Stimulated activated memory B cell treated with anti-CD40 and anti-IgM and Interleukin-4, amounts not matched to agents 10 μg/mL and 1 μg/mL and 100 μg/mL, for 72 hours (primary cell): ENCODE measurements around the gene KANSL1.
A peak's percentile ranks its signal among the peaks of the same experiment; 100 is the strongest.

ENCODE experiments used
- ATAC-seq: fragments of 150-1000 bp; cut with Tn5 transposase; 2 replicates; pipeline ENCODE4 v1.10.0; 2021
- H3K27ac Mint-ChIP-seq: one replicate; pipeline ENCODE4 v1.8.0; 2022; ENCODE audit warnings: mild to moderate bottlenecking, mixed read lengths
- H3K27me3 Mint-ChIP-seq: one replicate; pipeline ENCODE4 v1.8.0; 2022; ENCODE audit warnings: mixed read lengths
- H3K36me3 Mint-ChIP-seq: one replicate; pipeline ENCODE4 v1.8.0; 2022; ENCODE audit warnings: mixed read lengths
- H3K4me1 Mint-ChIP-seq: one replicate; pipeline ENCODE4 v1.8.0; 2022; ENCODE audit warnings: mixed read lengths
- H3K4me3 Mint-ChIP-seq: one replicate; pipeline ENCODE4 v1.8.0; 2022; ENCODE audit warnings: mild to moderate bottlenecking, moderate library complexity, mixed read lengths
- H3K9me3 Mint-ChIP-seq: one replicate; pipeline ENCODE4 v1.8.0; 2022; ENCODE audit warnings: mixed read lengths

KANSL1 gene

DNA sequence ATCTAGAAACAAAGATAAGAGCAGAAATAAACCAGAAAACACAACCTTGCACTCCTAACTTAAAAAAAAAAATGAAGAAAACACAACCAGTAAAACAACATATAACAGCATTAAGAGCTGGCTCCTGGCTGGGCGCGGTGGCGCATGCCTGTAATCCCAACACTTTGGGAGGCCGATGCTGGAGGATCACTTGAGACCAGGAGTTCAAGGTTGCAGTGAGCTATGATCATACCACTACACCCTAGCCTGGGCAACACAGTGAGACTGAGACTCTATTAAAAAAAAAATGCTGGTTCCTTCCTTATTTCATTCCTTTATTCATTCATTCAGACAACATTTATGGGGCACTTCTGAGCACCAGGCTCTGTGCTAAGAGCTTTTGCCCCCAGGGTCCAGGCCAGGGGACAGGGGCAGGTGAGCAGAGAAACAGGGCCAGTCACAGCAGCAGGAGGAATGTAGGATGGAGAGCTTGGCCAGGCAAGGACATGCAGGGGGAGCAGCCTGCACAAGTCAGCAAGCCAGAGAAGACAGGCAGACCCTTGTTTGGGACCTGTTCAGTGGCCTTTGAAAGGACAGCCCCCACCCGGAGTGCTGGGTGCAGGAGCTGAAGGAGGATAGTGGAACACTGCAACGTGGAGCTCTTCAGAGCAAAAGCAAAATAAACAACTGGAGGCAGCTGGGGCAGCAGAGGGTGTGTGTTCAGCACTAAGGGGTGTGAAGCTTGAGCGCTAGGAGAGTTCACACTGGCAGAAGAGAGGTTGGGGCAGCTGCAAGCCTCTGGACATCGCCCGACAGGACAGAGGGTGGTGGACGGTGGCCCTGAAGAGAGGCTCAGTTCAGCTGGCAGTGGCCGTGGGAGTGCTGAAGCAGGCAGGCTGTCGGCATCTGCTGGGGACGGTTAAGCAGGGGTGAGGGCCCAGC, 191.6 kb downstream of the KANSL1 start:
- H3K9me3 Mint-ChIP-seq: no peaks in the 10 kb centered on the region
- no peaks in the 10 kb centered on the region for H3K36me3 Mint-ChIP-seq
- no peak overlapping the region for H3K4me3 Mint-ChIP-seq
- peak overlapping the region; percentile 30 for H3K27ac Mint-ChIP-seq
- H3K27me3 Mint-ChIP-seq: no peaks in the 10 kb centered on the region
- H3K4me1 Mint-ChIP-seq: peaks cover 12% of the 10 kb centered on the region
- peak; percentile 4 for ATAC-seq

DNA sequence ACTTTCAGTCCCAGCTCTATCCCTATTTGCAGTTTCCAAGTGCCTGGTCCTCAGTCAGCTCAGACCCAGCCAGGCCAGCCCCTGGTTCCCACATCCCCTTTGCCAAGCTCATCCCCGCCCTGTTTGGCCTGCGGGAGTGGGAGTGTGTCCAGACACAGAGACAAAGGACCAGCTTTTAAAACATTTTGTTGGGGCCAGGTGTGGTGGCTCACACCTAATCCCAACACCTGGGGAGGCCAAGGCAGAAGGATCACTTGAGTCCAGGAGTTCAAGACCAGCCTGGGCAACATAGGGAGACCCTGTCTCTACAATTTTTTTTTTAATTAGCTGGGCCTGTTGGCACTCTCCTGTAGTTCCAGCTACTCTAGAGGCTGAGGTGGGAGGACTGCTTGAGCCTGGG, 192.5 kb downstream of the KANSL1 start:
- H3K9me3 Mint-ChIP-seq: no peaks in the 10 kb centered on the region
- no peak for ATAC-seq
- no peak overlapping the region for H3K27ac Mint-ChIP-seq
- no peaks in the 10 kb centered on the region for H3K27me3 Mint-ChIP-seq
- no peaks in the 10 kb centered on the region for H3K36me3 Mint-ChIP-seq
- H3K4me1 Mint-ChIP-seq: peaks cover 12% of the 10 kb centered on the region
- H3K4me3 Mint-ChIP-seq: no peak overlapping the region

DNA sequence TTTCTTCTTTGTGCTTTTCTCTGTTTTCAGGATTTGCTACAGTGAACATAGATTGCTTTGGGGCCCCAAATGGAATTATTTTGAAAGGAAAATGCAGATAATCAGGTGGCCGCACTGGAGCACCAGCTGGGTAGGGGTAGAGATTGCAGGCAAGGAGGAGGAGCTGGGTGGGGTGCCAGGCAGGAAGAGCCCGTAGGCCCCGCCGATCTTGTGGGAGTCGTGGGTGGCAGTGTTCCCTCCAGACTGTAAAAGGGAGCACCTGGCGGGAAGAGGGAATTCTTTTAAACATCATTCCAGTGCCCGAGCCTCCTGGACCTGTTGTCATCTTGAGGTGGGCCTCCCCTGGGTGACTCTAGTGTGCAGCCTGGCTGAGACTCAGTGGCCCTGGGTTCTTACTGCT, 192.9 kb downstream of the KANSL1 start:
- H3K9me3 Mint-ChIP-seq: no peaks in the 10 kb centered on the region
- peaks cover 12% of the 10 kb centered on the region for H3K4me1 Mint-ChIP-seq
- no peak for ATAC-seq
- H3K27ac Mint-ChIP-seq: peak overlapping the region; percentile 26
- no peaks in the 10 kb centered on the region for H3K27me3 Mint-ChIP-seq
- H3K4me3 Mint-ChIP-seq: no peak overlapping the region
- no peaks in the 10 kb centered on the region for H3K36me3 Mint-ChIP-seq

DNA sequence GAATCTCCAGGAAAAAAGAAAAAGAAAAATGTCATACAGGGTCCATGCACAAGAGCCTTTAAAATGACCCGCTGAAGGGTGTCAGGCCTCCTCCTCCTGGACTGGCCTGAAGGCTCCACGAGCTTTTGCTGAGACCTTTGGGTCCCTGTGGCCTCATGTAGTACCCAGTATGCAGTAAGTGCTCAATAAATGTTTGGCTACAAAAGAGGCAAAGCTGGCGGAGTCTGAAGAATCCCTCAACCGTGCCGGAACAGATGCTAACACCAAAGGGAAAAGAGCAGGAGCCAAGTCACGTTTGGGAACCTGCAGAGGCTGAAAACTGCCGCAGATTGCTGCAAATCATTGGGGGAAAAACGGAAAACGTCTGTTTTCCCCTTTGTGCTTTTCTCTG, 193.3 kb downstream of the KANSL1 start:
- no peak for ATAC-seq
- Mint-ChIP-seq H3K27me3 (no peaks in the 10 kb centered on the region), H3K36me3 (no peaks in the 10 kb centered on the region), H3K4me1 (peaks cover 12% of the 10 kb centered on the region), H3K4me3 (no peak overlapping the region), H3K27ac (peak overlapping the region; percentile 26), H3K9me3 (no peaks in the 10 kb centered on the region)

DNA sequence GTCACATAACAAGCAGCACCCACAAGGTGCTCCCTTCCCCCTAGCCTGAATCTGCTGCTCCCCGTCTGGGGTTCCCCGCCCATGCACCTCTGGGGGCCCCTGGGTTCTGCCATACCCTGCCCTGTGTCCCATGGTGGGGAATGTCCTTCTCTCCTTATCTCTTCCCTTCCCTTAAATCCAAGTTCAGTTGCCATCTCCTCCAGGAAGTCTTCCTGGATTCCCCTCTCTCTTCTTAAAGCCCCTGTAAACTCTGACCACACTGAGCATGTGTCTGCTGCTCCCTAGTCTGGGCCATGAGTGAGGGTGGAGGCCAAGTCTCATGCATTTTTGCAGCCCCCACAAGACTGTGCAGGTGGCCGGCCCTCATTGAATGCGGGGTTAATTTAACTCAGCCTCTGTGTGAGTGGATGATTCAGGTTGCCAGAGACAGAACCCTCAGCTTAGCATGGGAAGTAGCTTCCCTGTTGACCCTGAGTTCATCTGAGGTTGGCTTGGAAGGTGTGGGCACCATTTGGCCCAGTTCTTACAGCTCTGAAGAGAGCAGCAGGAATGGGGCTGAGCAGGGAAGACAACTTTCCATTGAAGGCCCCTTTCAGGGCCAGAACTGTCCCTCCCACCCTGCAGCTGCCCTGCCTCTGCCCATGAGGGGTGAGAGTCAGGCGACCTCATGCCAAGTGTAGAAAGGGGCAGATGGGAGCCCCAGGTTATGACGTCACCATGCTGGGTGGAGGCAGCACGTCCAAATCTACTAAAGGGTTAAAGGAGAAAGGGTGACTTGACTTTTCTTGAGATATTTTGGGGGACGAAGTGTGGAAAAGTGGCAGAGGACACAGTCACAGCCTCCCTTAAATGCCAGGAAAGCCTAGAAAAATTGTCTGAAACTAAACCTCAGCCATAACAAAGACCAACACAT, 194.0 kb downstream of the KANSL1 start, which contains the start of gene STH:
STH (plus strand) TSS at position 264 of the 913 bp plus-strand sequence; CDS start at position 294, 30 bp downstream.
- H3K36me3 Mint-ChIP-seq: no peaks in the 10 kb centered on the region
- H3K9me3 Mint-ChIP-seq: no peaks in the 10 kb centered on the region
- H3K4me3 Mint-ChIP-seq: no peak within 1 kb of the TSS
- H3K27me3 Mint-ChIP-seq: no peaks in the 10 kb centered on the region
- ATAC-seq: no peak
- peak within 1 kb of the TSS; percentile 26 for H3K27ac Mint-ChIP-seq
- peaks cover 12% of the 10 kb centered on the region for H3K4me1 Mint-ChIP-seq

DNA sequence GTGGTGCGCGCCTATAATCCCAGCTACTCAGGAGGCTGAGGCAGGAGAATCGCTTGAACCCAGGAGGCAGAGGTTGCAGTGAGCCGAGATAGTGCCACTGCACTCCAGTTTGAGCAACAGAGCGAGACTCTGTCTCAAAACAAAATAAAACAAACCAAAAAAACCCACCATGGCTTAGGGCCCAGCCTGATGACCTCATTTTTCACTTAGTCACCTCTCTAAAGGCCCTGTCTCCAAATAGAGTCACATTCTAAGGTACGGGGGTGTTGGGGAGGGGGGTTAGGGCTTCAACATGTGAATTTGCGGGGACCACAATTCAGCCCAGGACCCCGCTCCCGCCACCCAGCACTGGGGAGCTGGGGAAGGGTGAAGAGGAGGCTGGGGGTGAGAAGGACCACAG, 195.6 kb downstream of the KANSL1 start:
- no peak for ATAC-seq
- Mint-ChIP-seq H3K27me3 (no peaks in the 10 kb centered on the region), H3K36me3 (no peaks in the 10 kb centered on the region), H3K9me3 (no peaks in the 10 kb centered on the region), H3K4me1 (peaks cover 6% of the 10 kb centered on the region), H3K27ac (no peak overlapping the region), H3K4me3 (no peak overlapping the region)

DNA sequence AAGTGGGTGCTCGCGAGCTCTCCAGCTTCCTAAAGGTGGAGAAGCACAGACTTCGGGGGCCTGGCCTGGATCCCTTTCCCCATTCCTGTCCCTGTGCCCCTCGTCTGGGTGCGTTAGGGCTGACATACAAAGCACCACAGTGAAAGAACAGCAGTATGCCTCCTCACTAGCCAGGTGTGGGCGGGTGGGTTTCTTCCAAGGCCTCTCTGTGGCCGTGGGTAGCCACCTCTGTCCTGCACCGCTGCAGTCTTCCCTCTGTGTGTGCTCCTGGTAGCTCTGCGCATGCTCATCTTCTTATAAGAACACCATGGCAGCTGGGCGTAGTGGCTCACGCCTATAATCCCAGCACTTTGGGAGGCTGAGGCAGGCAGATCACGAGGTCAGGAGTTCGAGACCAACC, 196.1 kb downstream of the KANSL1 start:
- peaks cover 3% of the 10 kb centered on the region for H3K4me1 Mint-ChIP-seq
- H3K4me3 Mint-ChIP-seq: no peak overlapping the region
- no peaks in the 10 kb centered on the region for H3K36me3 Mint-ChIP-seq
- no peak for ATAC-seq
- H3K27ac Mint-ChIP-seq: no peak overlapping the region
- no peaks in the 10 kb centered on the region for H3K9me3 Mint-ChIP-seq
- H3K27me3 Mint-ChIP-seq: no peaks in the 10 kb centered on the region

DNA sequence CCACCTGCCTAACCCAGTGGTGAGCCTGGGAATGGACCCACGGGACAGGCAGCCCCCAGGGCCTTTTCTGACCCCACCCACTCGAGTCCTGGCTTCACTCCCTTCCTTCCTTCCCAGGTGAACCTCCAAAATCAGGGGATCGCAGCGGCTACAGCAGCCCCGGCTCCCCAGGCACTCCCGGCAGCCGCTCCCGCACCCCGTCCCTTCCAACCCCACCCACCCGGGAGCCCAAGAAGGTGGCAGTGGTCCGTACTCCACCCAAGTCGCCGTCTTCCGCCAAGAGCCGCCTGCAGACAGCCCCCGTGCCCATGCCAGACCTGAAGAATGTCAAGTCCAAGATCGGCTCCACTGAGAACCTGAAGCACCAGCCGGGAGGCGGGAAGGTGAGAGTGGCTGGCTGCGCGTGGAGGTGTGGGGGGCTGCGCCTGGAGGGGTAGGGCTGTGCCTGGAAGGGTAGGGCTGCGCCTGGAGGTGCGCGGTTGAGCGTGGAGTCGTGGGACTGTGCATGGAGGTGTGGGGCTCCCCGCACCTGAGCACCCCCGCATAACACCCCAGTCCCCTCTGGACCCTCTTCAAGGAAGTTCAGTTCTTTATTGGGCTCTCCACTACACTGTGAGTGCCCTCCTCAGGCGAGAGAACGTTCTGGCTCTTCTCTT, 196.8 kb downstream of the KANSL1 start:
- peak; percentile 59 for ATAC-seq
- Mint-ChIP-seq H3K4me1 (no peaks in the 10 kb centered on the region), H3K27me3 (no peaks in the 10 kb centered on the region), H3K4me3 (no peak overlapping the region), H3K27ac (no peak overlapping the region), H3K36me3 (no peaks in the 10 kb centered on the region), H3K9me3 (no peaks in the 10 kb centered on the region)

DNA sequence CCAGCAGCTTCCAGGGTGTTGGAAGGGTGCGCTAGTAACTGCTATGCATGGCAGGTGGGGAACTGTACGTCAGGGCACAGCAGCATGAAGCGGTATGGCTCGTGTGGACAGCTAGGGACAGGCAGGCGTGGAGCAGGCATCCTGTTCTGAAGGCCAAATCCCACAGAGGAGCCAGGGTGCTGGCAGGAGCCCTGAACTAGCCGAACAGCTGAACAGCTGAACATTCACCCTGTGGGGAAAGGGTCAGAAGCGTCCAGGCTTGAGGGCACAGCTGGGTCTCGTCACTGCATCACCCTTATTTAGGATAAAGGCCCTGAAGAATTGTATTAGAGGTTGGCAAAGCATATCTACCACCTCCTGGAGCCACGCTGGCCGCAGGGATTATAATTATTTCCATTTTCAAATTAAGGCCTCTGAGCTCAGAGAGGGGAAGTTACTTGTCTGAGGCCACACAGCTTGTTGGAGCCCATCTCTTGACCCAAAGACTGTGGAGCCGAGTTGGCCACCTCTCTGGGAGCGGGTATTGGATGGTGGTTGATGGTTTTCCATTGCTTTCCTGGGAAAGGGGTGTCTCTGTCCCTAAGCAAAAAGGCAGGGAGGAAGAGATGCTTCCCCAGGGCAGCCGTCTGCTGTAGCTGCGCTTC, 197.5 kb downstream of the KANSL1 start:
- H3K36me3 Mint-ChIP-seq: no peaks in the 10 kb centered on the region
- ATAC-seq: no peak
- no peaks in the 10 kb centered on the region for H3K27me3 Mint-ChIP-seq
- no peaks in the 10 kb centered on the region for H3K4me1 Mint-ChIP-seq
- no peak overlapping the region for H3K4me3 Mint-ChIP-seq
- no peaks in the 10 kb centered on the region for H3K9me3 Mint-ChIP-seq
- no peak overlapping the region for H3K27ac Mint-ChIP-seq

DNA sequence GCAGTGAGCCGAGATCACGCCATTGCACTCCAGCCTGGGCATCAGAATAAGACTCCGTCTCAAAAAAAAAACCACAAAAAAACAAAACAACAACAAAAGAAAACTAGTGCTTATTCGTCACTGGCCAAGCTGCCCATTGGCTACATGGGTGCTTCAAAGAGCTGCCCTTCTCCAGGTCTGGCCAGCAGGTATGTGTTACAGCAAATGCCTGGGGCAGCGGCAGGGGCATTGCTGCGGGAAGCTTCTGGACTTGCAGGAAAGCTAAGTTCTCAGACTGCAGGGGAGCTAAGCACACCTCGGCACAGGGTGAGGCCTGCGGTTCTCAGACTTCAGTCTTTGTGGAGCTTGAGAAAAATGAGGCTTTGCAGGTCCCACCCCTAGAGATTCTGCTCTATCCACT, 198.2 kb downstream of the KANSL1 start:
- H3K9me3 Mint-ChIP-seq: no peaks in the 10 kb centered on the region
- H3K27me3 Mint-ChIP-seq: no peaks in the 10 kb centered on the region
- no peaks in the 10 kb centered on the region for H3K36me3 Mint-ChIP-seq
- H3K4me3 Mint-ChIP-seq: no peak overlapping the region
- ATAC-seq: no peak
- H3K27ac Mint-ChIP-seq: no peak overlapping the region
- no peaks in the 10 kb centered on the region for H3K4me1 Mint-ChIP-seq

DNA sequence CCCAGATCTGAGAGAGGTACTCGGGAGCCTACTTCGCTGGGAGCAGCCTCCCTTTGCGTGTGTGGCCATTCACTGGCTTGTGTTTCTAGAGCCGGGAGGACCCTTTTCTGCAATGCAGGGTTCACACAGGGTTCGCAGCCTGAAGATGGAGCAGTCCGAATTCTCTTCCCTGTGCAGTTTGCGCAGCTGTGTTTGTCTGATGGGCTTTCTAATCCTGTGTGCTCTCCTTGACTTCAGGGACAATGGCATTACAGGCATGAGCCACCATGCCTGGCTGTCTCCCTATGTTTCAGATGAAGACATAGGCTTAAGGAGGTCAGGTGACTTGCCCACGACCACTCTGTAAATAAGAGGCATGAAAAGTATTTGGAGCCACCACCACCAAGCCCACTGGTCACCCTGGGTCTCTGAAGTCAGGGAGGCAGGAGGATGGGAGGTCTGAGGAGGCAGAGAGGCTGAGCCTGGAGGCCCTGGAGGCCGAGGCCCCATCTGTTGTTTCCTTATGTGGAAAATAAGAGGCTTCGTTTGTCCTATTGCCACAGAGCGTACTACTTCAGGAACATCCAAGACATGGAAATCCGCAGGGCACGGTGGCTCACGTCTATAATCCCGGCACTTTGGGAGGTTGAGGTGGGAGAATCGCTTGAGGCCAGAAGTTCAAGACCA, 199.1 kb downstream of the KANSL1 start:
- H3K27ac Mint-ChIP-seq: no peak overlapping the region
- H3K4me1 Mint-ChIP-seq: no peaks in the 10 kb centered on the region
- no peaks in the 10 kb centered on the region for H3K27me3 Mint-ChIP-seq
- no peak overlapping the region for H3K4me3 Mint-ChIP-seq
- H3K9me3 Mint-ChIP-seq: no peaks in the 10 kb centered on the region
- no peak for ATAC-seq
- H3K36me3 Mint-ChIP-seq: no peaks in the 10 kb centered on the region

DNA sequence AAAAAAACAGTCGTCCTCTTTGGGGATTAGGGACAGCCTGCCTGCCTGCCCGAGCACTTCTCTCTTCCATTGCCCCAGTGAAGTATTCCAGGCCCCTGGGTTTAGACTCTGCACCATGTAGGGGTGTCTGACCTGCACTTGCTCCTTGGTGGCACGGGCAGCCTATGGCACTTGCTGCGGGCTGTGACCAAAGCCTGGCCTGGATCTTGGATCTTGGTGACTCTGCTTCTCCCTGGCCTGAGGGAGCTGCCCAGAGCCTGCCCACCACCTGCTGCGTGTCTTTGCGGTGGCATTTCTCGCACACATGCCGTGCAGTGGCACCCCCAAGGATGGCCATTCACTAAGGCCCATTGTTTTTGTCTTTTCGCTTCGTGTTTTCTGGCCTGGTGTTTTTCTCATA, 200.3 kb downstream of the KANSL1 start:
- no peak overlapping the region for H3K4me3 Mint-ChIP-seq
- no peaks in the 10 kb centered on the region for H3K9me3 Mint-ChIP-seq
- no peaks in the 10 kb centered on the region for H3K4me1 Mint-ChIP-seq
- no peaks in the 10 kb centered on the region for H3K27me3 Mint-ChIP-seq
- no peak for ATAC-seq
- no peaks in the 10 kb centered on the region for H3K36me3 Mint-ChIP-seq
- H3K27ac Mint-ChIP-seq: no peak overlapping the region

DNA sequence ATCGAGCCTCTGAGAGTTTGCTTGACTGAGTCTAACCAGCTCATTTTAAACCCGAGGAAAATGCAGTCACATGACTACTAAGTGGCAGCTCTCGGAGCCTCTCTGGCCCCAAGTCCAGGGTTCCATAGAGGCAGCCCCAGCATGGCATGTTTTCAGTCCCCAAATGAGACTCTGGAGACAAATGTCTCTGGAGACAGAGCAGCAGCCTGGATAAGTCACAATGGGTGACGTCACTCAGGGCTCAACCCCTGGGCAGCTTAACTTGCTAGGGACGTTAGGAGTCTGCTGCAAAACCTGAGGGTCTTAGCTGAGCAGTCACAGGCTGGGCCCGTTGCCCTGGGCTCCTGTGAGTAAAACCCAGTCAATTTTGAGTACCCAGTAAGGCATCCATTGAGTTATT, 201.1 kb downstream of the KANSL1 start:
- H3K4me3 Mint-ChIP-seq: no peak overlapping the region
- no peak for ATAC-seq
- H3K36me3 Mint-ChIP-seq: no peaks in the 10 kb centered on the region
- H3K27me3 Mint-ChIP-seq: no peaks in the 10 kb centered on the region
- H3K9me3 Mint-ChIP-seq: no peaks in the 10 kb centered on the region
- H3K4me1 Mint-ChIP-seq: no peaks in the 10 kb centered on the region
- H3K27ac Mint-ChIP-seq: no peak overlapping the region

DNA sequence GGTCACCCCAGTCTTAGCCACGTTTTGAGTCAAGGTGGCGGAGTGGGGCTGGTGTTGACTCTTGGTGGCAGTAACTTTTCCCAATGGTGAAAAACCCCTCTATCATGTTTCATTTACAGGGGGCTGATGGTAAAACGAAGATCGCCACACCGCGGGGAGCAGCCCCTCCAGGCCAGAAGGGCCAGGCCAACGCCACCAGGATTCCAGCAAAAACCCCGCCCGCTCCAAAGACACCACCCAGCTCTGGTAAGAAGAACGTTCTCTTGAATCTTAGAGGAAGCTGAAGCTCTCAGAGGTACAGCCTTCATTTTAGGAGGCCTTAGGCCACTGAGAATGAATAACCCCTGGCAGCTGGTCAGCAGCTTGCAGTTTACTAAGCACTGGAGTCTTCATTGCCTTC, 201.9 kb downstream of the KANSL1 start:
- ATAC-seq: no peak
- no peak overlapping the region for H3K27ac Mint-ChIP-seq
- H3K27me3 Mint-ChIP-seq: no peaks in the 10 kb centered on the region
- no peaks in the 10 kb centered on the region for H3K36me3 Mint-ChIP-seq
- H3K9me3 Mint-ChIP-seq: no peaks in the 10 kb centered on the region
- no peak overlapping the region for H3K4me3 Mint-ChIP-seq
- no peaks in the 10 kb centered on the region for H3K4me1 Mint-ChIP-seq
